BE2C (cell line): Measurements from ENCODE around the gene SNX5.

Experiments
- DNase-seq: peaks from one replicate; pipeline ENCODE4 v3.0.0-alpha.2; 2020
- H3K27me3 ChIP-seq: fragments of 250-450 bp; sonication (Bioruptor Pico); 2 replicates; pipeline ENCODE4 v1.5.1; 2020; ENCODE audit warnings: mild to moderate bottlenecking
- H3K36me3 ChIP-seq: fragments of 250-450 bp; sonication (Bioruptor Pico); 2 replicates; pipeline ENCODE4 v1.5.1; 2020; ENCODE audit warnings: mild to moderate bottlenecking
- H3K4me1 ChIP-seq: fragments of 250-450 bp; sonication (Bioruptor Pico); 2 replicates; pipeline ENCODE4 v1.5.1; 2020
- H3K4me3 ChIP-seq: 2 replicates; pipeline ENCODE4 v1.5.1; 2011; ENCODE audit warnings: low read depth, low read length
- H3K9me3 ChIP-seq: fragments of 250-450 bp; sonication (Bioruptor Pico); 2 replicates; pipeline ENCODE4 v1.5.1; 2020
- CTCF ChIP-seq: IDR thresholded peaks from 2 replicates; pipeline ENCODE4 v1.5.1; 2012; ENCODE audit warnings: mild to moderate bottlenecking, low read depth, low read length

The SNX5 gene

GRCh38 chr20:17911927-17912326, 56.7 kb downstream of the SNX5 start:
- no peak for TF ChIP-seq CTCF
- DNase-seq, result no peak
- no peaks in the 10 kb centered on the region for H3K9me3 ChIP-seq
- H3K36me3 ChIP-seq, result no peaks in the 10 kb centered on the region
- no peaks in the 10 kb centered on the region for H3K27me3 ChIP-seq
- no peak overlapping the region for H3K4me3 ChIP-seq
- no peaks in the 10 kb centered on the region for H3K4me1 ChIP-seq

GRCh38 chr20:17910828-17911294, 57.7 kb downstream of the SNX5 start:
- H3K9me3 ChIP-seq, result no peaks in the 10 kb centered on the region
- H3K4me3 ChIP-seq, result no peak overlapping the region
- TF ChIP-seq CTCF, result no peak
- no peaks in the 10 kb centered on the region for H3K36me3 ChIP-seq
- no peaks in the 10 kb centered on the region for H3K4me1 ChIP-seq
- no peaks in the 10 kb centered on the region for H3K27me3 ChIP-seq
- no peak for DNase-seq

- Histone ChIP-seq H3K4me3 (no peak overlapping the region), H3K27me3 (no peaks in the 10 kb centered on the region), H3K36me3 (no peaks in the 10 kb centered on the region), H3K9me3 (no peaks in the 10 kb centered on the region), H3K4me1 (no peaks in the 10 kb centered on the region)
- no peak for DNase-seq
- no peak for TF ChIP-seq CTCF
Observed at GRCh38 chr20:17909869-17910321, 58.7 kb downstream of the SNX5 start.

GRCh38 chr20:17905544-17905943, 63.0 kb downstream of the SNX5 start:
- no peak for TF ChIP-seq CTCF
- Histone ChIP-seq H3K27me3 (peaks cover 2% of the 10 kb centered on the region; the same call in 1 of the 2 replicates), H3K36me3 (no peaks in the 10 kb centered on the region), H3K9me3 (no peaks in the 10 kb centered on the region), H3K4me1 (no peaks in the 10 kb centered on the region), H3K4me3 (no peak overlapping the region)
- DNase-seq, result no peak

- DNase-seq, result no peak
- H3K27me3 ChIP-seq, result peaks cover 2% of the 10 kb centered on the region; the same call in 1 of the 2 replicates
Observed at GRCh38 chr20:17904027-17904426, 64.6 kb downstream of the SNX5 start.

More at GRCh38 chr20:17904027-17904426, 64.6 kb downstream of the SNX5 start:
- no peaks in the 10 kb centered on the region for H3K36me3 ChIP-seq
- H3K4me1 ChIP-seq, result no peaks in the 10 kb centered on the region
- TF ChIP-seq CTCF, result no peak
- H3K4me3 ChIP-seq, result no peak overlapping the region
- no peaks in the 10 kb centered on the region for H3K9me3 ChIP-seq
